B cell (primary cell): Measurements from ENCODE around the gene DCHS2.

Experiments
- EZH2 ChIP-seq: IDR thresholded peaks from 2 replicates; pipeline ENCODE4 v1.6.1; 2012; ENCODE audit warnings: borderline replicate concordance, low read depth, mild to moderate bottlenecking, moderate library complexity, low read length; ENCODE audit not compliant: insufficient read depth, poor library complexity, severe bottlenecking
- TF ChIP-seq, protein P1 (sequence below): fragments of 200-600 bp; IDR thresholded peaks from one replicate; pipeline ENCODE4 v1.8.0; 2022; ENCODE audit warnings: antibody characterized with exemption, mild to moderate bottlenecking

DNA sequence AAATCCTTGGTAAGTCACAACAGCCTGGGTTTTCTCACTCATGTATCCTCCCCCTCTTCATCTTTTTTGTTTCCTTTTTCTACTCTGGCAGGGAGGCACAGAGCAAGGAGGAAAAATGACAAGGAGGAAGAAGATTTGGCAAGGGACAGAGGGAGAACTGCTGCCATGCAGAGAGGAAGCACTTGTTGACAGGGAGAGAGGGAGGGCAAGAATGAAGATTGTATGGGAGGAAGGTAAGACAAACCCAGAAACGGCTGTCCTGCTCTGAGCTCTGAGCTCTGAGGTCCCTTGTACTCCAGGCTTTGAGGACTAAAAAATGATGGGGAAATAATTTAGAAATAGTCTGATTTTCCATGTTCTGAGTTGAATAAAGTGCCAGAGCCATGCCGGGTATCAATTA lies 123.9 kb downstream of the DCHS2 start:
- TF ChIP-seq, protein P1, sequence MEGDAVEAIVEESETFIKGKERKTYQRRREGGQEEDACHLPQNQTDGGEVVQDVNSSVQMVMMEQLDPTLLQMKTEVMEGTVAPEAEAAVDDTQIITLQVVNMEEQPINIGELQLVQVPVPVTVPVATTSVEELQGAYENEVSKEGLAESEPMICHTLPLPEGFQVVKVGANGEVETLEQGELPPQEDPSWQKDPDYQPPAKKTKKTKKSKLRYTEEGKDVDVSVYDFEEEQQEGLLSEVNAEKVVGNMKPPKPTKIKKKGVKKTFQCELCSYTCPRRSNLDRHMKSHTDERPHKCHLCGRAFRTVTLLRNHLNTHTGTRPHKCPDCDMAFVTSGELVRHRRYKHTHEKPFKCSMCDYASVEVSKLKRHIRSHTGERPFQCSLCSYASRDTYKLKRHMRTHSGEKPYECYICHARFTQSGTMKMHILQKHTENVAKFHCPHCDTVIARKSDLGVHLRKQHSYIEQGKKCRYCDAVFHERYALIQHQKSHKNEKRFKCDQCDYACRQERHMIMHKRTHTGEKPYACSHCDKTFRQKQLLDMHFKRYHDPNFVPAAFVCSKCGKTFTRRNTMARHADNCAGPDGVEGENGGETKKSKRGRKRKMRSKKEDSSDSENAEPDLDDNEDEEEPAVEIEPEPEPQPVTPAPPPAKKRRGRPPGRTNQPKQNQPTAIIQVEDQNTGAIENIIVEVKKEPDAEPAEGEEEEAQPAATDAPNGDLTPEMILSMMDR, result no peak
- no peak for TF ChIP-seq EZH2
